Prostate gland (tissue), 2 donors: ENCODE measurements around the gene CLCN2.

ENCODE experiments used
- CTCF ChIP-seq, 4 experiments: fragments of 200-600 bp in 2 of 4; fragments of 450-650 bp in 2 of 4; sonication (generic) in 2 of 4; IDR thresholded peaks; 1 replicate in 3 of 4; 2 replicates in 1 of 4; pipeline ENCODE4 v1.5.1; 2016 to 2019; ENCODE audit warnings: antibody characterized with exemption in 4 of 4, mild to moderate bottlenecking in 2 of 4, moderate library complexity in 2 of 4
- POLR2A ChIP-seq: fragments of 450-650 bp; IDR thresholded peaks from one replicate; pipeline ENCODE4 v1.6.1; 2016; ENCODE audit warnings: antibody characterized with exemption, mild to moderate bottlenecking

- TF ChIP-seq CTCF (IDR thresholded peaks at IDR 0.05) = no peak
- TF ChIP-seq POLR2A = no peak
Observed at GRCh38 chr3:184351511-184352148, 9.8 kb downstream of the CLCN2 start.
